SHP77 treated with DMSO at 0.1 percent for 48 hours (cell line): ENCODE measurements around the gene CDK5RAP2.
"Not testable (repeated sequence)": the region's sequence is repeated elsewhere in the genome, so short reads cannot be mapped to it uniquely, and the experiment has no call there.

Source experiments
- DNase-seq: peaks from one replicate; lab custom pipeline; 2025; lab: John Stamatoyannopoulos, UW

CDK5RAP2 gene

GRCh38 chr9:120464887-120465421, 115.0 kb downstream of the CDK5RAP2 start:
- no peak for DNase-seq

GRCh38 chr9:120464176-120464886, 115.6 kb downstream of the CDK5RAP2 start:
- DNase-seq, result no peak

GRCh38 chr9:120463765-120464164, 116.2 kb downstream of the CDK5RAP2 start:
- no peak for DNase-seq

DNA sequence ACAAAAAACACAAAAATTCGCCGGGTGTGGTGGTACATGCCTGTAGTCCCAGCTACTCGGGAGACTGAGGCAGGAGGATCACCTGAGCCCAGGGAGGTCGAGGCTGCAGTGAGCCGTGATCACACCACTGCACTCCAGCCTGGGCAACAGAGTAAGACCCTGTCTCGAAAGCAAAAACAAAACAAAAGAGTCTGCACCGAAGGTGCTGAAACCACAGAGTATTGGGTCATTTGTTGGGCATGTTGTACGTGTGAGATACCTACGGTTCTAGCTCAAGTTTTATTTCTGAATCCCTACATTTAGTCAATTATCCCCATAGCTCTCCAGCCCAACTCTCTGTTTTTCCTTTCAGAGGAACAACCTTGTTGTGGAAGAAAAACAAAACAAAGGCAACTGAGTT, 118.3 kb downstream of the CDK5RAP2 start:
- not testable (repeated sequence) for DNase-seq

DNA sequence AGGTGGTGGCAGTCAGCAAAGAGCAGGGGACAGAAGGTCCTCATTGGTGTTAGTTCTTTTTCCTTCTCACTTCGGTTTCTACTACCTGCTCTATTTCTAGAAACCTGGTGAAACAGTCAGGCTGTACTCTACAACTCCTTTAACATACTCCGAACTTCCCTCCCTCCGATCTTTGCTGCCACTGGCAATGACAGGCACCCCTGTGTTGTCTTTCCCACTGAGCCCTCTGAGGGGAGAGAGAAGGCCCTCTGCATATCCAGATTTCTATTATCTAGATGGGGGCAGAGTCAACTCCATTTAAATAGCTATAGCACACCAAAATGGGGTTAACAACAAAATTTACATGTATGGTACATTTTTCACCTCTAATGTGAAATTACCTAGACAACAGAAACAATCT, 123.7 kb downstream of the CDK5RAP2 start:
- DNase-seq, result no peak

GRCh38 chr9:120454467-120454866, 125.5 kb downstream of the CDK5RAP2 start:
- no peak for DNase-seq

DNA sequence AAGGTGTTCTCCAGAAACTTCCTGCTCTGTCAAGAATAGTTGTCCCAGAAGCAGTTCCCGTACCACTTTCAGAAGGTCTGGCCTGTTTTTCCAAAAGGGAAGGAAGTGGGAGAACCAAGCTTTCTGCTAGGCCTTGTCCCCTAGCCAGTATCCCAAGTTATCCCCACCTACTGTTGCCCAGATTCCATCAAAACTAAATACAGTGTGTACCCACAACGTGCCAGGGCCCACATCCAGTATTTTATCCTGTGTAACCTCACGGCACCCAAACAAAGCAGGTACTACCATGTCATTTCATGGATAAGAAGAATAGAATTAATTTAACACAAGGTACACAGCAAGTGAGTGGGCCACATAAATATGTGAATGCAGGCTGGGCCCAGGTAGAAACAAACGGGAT, 126.2 kb downstream of the CDK5RAP2 start:
- no peak for DNase-seq

- no peak for DNase-seq
Measured at GRCh38 chr9:120452631-120453030, 127.3 kb downstream of the CDK5RAP2 start.

DNA sequence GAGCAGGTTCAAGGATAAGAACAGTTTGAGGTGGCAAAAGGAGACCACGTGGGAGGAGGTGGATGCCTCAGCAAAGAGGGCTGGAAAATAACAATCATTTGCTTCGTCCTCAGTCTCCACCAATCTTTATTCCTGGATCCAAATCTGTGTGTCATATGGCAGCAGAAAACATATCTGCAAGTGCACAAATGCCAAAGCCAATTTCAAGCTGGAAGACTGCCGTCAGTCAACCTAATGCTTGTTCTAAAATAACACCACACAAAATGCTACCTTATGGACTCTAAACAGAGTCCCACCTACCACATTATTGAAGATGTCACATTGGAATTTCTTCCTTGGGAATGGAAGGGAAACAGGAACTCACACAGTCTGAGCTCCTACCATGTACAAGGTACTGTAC, 129.1 kb downstream of the CDK5RAP2 start:
- no peak for DNase-seq

- DNase-seq, result no peak
Measured at GRCh38 chr9:120449566-120449965, 130.4 kb downstream of the CDK5RAP2 start.

- DNase-seq, result no peak
Measured at GRCh38 chr9:120447959-120448500, 131.9 kb downstream of the CDK5RAP2 start.

DNA sequence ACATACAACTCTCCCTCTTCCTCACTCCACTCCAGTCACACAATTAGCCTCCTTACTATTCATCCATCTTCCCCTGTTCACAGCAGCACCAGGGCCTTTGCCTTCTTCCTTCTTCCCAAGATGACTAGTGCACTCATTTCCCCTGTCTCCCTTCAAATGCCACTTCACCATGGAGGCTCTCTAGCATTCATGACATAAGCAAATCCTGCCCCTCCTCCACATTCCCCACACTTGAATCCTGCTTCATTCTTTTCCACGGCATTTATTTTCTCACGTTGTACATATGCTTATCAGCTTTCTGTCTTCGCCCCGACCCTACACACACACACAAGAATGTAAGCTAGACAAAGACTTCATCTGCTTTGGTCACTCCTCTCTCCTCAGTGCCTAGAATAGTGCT, 133.3 kb downstream of the CDK5RAP2 start:
- no peak for DNase-seq

DNA sequence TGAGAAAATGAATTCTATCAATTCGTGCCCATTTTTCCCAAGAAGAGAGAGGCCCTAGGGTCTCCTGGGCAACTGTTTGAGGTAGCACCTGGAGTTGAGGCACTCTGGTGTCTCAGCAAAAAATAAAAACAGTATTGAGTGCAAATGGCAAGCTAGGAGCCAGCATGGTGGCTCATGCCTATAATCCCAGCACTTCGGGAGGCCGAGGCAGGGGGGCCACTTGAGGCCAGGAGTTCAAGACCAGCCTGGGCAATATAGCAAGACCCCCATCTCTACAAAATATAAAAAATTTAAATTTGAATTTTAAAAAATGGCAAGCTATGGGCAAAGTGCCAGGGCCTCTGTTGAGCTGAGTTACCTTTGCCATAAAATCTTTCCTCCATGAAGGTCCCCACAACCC, 136.0 kb downstream of the CDK5RAP2 start:
- DNase-seq, result no peak

DNA sequence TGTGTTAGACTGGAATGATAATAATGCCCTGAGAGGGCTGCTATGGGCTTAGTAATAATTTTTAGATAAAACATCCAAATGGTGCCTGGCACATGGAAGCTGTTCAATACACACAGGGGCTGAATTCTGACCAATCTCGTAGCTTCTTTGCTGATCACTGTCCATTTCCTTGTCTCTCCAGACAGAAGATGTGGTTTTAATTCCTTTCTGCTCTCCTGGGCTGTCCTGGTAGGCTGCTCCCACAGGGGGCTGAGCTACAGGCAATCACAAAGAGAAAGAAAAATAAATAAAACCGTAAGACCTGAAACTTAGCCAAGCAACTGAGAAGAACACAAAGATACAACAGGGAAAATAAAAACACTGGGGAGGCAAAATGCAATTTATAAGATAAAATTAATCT, 136.5 kb downstream of the CDK5RAP2 start:
- no peak for DNase-seq

DNA sequence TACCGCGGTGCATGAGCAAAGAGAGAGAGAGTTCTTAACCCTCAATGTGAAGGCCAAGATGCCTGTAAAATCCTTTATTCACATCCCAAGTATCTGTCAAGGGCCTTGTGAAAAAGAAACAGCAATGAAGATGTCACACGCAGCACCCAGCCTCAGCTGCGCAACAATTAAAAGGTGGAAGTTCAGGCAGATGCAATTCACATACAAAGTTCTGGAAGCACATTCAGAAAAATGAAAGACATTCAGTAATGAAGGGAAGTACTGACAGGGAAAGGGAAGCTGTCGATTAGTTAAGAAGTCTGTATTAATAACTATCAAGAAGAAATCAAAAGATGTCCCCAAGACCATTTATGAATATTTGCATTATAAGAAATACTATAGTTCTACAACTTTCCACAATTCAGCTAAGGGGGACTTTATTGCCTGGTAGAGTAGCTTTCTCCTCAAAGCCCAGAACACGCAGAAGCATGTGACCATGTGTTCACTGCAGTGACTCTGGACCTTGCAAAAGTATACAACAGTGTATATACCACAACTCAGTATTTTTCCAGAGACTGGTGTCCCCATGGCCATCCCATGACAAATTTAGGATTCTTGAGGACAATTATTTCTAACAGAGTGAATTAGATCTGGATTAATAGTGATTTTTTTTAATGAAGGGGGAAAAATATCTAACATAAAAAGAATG, 137.5 kb downstream of the CDK5RAP2 start:
- DNase-seq, result no peak

DNA sequence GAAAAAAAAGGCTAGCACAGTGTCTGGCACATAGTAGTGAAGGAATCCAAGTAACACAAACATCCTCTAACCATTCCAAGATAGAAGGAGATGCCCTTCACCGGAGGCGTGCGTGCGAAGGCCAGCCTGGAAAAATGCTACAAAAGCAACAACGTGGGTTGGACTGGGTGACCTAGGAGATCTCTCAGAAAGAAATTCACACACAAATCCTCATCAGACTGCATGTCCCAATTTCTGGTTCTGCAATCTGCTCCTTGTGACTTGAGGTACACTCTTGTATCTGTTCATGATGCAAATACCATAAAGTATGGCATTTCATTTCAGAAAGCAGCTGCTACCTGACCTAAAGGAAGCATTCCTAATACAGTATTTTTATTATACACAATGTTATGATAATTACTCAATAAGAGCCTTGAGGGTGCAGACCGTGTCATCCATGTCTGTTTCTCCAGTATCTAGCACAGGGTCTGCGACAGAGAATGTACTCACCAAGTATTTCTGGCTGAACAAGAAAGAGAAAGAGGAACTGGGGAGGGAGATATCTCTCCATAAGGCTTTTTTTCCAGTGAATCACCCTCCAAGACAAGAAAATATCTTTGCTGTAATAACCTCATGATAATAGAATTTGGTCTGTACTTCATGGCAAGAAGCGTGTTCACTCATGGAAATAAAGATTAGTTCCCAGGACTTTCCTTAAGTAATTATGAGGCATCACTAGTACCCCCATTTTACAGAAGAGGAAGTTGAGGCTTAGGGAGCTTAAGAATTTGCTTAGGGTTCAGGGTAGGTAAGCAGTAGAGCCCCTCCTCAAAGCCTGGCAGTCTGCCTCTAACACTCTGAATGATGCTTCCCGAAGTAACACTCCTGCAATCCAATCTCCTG, 138.3 kb downstream of the CDK5RAP2 start:
- DNase-seq, result no peak

DNA sequence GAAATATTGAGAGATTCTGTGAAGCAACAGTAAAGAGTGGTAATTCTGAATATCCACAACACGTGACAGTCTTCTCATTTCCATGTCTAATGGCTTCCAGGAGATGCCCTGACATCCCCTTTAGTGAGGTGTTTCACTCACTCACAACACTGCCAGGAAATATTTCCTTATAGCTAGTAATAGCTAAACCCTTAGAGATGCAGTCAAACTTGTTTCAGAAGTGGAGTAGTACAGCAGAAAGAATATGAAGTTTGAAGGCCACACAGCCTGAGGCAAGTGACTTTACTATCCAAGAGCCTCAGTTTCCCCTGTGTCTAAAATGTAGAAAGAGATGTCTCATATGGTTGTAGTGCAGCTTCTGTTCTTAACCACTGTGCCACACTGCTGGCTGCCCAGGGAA, 139.2 kb downstream of the CDK5RAP2 start:
- DNase-seq, result no peak

- DNase-seq, result no peak
Measured at GRCh38 chr9:120439926-120440325, 140.0 kb downstream of the CDK5RAP2 start.

DNA sequence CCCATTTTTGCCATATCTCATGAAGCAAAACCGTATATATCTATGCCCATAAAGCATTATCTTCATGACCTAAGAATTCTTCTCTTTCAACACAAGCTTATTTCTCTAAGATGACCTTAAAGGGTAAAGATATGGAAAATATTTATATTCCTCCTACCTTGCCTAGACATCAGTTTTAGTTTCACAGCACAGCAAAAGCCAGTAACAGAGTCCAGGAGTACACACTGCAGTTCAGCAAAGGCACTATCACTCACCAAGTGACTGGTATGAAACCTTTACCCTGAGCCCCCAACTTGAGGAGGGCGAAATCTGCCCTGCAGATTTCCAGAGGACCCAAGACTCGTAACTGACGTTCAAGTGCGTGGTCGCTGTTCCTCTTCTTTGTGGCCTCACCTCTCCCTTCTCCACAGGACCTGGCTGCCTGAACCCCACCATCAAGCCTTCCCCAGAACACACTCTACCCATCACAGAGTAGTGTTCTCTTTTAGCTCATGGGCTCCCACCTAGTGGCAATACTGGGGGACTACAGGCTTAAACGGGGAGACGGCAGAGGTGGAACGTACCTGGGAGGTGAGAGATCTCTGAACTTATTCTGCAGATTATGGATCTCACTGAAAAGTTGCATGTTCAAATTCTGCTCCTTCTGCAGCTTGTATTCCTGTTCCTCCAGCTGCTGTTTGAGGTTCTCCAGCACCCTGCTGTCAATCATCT, 141.0 kb downstream of the CDK5RAP2 start:
- DNase-seq, result no peak

- DNase-seq, result no peak
Measured at GRCh38 chr9:120438111-120438510, 141.9 kb downstream of the CDK5RAP2 start.

- no peak for DNase-seq
Measured at GRCh38 chr9:120436983-120437475, 142.9 kb downstream of the CDK5RAP2 start.
